Measurements from ENCODE around the gene HIVEP3. TPM values are rescaled to one million over a fixed set of nuclear protein-coding genes. Genes with fewer than 3 reads are reported as not detected.
A peak's percentile ranks its signal among the peaks of the same experiment; 100 is the strongest.

The HIVEP3 gene
- total RNA-seq, 1 donor from 2014 or later, result 3.6 TPM

DNA sequence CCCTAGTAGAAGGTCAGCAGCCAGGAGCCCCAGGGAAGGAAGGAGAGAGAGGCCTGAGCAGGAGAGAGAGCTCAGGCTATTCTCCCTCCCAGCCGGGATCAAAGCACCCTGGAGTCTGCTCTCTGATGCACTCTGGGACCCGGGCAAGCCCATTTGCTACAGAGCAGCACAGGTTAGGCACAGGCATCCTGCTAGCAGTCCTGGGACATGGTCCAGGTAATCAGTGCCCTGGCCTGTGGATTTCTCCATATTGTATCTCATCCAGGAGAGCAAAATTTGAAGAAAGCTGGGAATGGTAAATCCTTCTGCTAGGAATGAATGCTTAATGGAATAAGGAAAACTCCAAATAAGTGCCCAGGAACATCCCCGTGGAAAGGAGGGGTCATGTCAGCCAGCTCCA, 130.3 kb downstream of the HIVEP3 start:
- H3K4me1 Mint-ChIP-seq (ENCODE audit: low read depth), result peaks cover 5% of the 10 kb centered on the region
- no peak for DNase-seq (ENCODE audit: low spot score)
- no peak overlapping the region for H3K4me3 Mint-ChIP-seq (ENCODE audit: unreplicated experiment)
- no peaks in the 10 kb centered on the region for H3K9me3 Mint-ChIP-seq (ENCODE audit: low read depth)
- no peaks in the 10 kb centered on the region for H3K36me3 Mint-ChIP-seq (ENCODE audit: low read depth)
- no peak for TF ChIP-seq CTCF (IDR thresholded peaks at IDR 0.05)
- H3K27me3 Mint-ChIP-seq (ENCODE audit: low read depth), result peaks cover 11% of the 10 kb centered on the region
- H3K27ac Mint-ChIP-seq (ENCODE audit: unreplicated experiment), result no peak overlapping the region

GRCh38 chr1:41784531-41785274, 134.0 kb downstream of the HIVEP3 start:
- Mint-ChIP-seq H3K4me1 (ENCODE audit: low read depth) (peaks cover 17% of the 10 kb centered on the region), H3K27ac (ENCODE audit: unreplicated experiment) (no peak overlapping the region), H3K36me3 (ENCODE audit: low read depth) (no peaks in the 10 kb centered on the region), H3K4me3 (ENCODE audit: unreplicated experiment) (no peak overlapping the region), H3K27me3 (ENCODE audit: low read depth) (peaks cover 7% of the 10 kb centered on the region), H3K9me3 (ENCODE audit: low read depth) (no peaks in the 10 kb centered on the region)
- no peak for DNase-seq (ENCODE audit: low spot score)
- no peak for TF ChIP-seq CTCF (IDR thresholded peaks at IDR 0.05)

GRCh38 chr1:41783189-41783639, 135.5 kb downstream of the HIVEP3 start:
- H3K4me3 Mint-ChIP-seq (ENCODE audit: unreplicated experiment), result no peak overlapping the region
- H3K27ac Mint-ChIP-seq (ENCODE audit: unreplicated experiment), result peak overlapping the region; percentile 67
- DNase-seq (ENCODE audit: low spot score), result no peak

DNA sequence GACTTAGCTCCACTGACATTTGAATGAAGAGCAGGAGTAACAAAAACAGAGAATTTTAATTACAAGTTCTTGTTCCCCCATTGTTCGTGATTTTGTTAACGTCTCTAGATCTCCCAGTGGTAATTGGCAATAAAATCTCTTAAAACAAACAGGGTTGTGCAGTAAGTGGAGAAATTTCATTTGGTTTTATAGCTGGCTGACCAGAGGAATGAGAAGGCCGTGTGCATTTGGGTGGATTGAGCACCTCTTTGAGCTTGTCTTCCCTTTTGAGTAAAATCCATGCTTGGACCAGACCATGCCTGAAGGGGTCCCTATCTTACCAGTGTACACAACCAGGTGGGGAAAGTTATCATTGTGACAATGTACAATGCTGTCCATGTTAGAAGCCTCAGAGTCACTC, 137.8 kb downstream of the HIVEP3 start:
- H3K9me3 Mint-ChIP-seq (ENCODE audit: low read depth), result no peaks in the 10 kb centered on the region
- H3K4me1 Mint-ChIP-seq (ENCODE audit: low read depth), result peaks cover 17% of the 10 kb centered on the region
- H3K27me3 Mint-ChIP-seq (ENCODE audit: low read depth), result peaks cover 8% of the 10 kb centered on the region
- no peak for TF ChIP-seq CTCF (IDR thresholded peaks at IDR 0.05)
- no peak overlapping the region for H3K27ac Mint-ChIP-seq (ENCODE audit: unreplicated experiment)
- no peak for DNase-seq (ENCODE audit: low spot score)
- H3K36me3 Mint-ChIP-seq (ENCODE audit: low read depth), result no peaks in the 10 kb centered on the region
- no peak overlapping the region for H3K4me3 Mint-ChIP-seq (ENCODE audit: unreplicated experiment)

More at GRCh38 chr1:41783189-41783639, 135.5 kb downstream of the HIVEP3 start:
- no peak for TF ChIP-seq CTCF (IDR thresholded peaks at IDR 0.05)
- H3K27me3 Mint-ChIP-seq (ENCODE audit: low read depth), result peaks cover 2% of the 10 kb centered on the region
- no peaks in the 10 kb centered on the region for H3K36me3 Mint-ChIP-seq (ENCODE audit: low read depth)
- no peaks in the 10 kb centered on the region for H3K9me3 Mint-ChIP-seq (ENCODE audit: low read depth)
- peaks cover 17% of the 10 kb centered on the region for H3K4me1 Mint-ChIP-seq (ENCODE audit: low read depth)

DNA sequence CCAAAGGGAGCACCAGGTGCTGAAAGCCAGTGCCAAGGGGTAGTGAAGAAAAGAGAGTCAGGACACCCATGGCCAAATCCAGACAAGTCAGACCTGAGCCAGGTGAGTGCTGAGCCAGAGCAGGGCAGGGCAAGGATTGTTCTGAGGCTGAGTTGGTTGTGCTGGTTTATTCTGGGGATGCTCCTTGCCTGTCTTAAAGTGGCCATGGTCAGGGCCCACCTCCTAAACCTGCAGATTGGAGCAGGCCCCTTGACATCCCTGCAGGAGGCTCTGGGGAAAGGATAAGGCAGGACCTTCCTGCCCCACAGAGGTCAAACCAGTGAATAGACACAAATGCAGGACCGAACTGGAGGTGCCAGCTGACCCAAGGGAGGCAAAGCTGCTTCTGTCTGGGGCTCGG, 138.4 kb downstream of the HIVEP3 start:
- peaks cover 17% of the 10 kb centered on the region for H3K4me1 Mint-ChIP-seq (ENCODE audit: low read depth)
- H3K4me3 Mint-ChIP-seq (ENCODE audit: unreplicated experiment), result no peak overlapping the region
- H3K27ac Mint-ChIP-seq (ENCODE audit: unreplicated experiment), result no peak overlapping the region
- no peak for TF ChIP-seq CTCF (IDR thresholded peaks at IDR 0.05)
- no peak for DNase-seq (ENCODE audit: low spot score)
- H3K9me3 Mint-ChIP-seq (ENCODE audit: low read depth), result no peaks in the 10 kb centered on the region
- H3K27me3 Mint-ChIP-seq (ENCODE audit: low read depth), result peaks cover 8% of the 10 kb centered on the region
- H3K36me3 Mint-ChIP-seq (ENCODE audit: low read depth), result no peaks in the 10 kb centered on the region

All from chondrocyte (in vitro differentiated cells).